C4-2B (cell line): ENCODE measurements around the gene GPR3.

Experiments
- H3K27ac ChIP-seq: fragments of 450-650 bp; 2 replicates; pipeline ENCODE4 v1.5.1; 2017
- CTCF ChIP-seq: fragments of 450-650 bp; conservative IDR thresholded peaks from 2 replicates; pipeline ENCODE4 v1.5.1; 2017; ENCODE audit warnings: mild to moderate bottlenecking
- ZFX ChIP-seq: fragments of 450-650 bp; IDR thresholded peaks from 2 replicates; pipeline ENCODE4 v1.6.1; 2017

Gene GPR3

GRCh38 chr1:27374362-27375086 lies 17.9 kb upstream of the GPR3 start, which contains the start of gene FCN3:
Gene FCN3 (minus strand): TSS chr1:27374824. CDS start chr1:27374818, 6 bp downstream.
- TF ChIP-seq ZFX, result no peak
- TF ChIP-seq CTCF, result no peak
- no peak within 1 kb of the TSS for H3K27ac ChIP-seq

GRCh38 chr1:27377760-27378495 lies 14.5 kb upstream of the GPR3 start:
- H3K27ac ChIP-seq, result no peak overlapping the region
- TF ChIP-seq CTCF (no peak), ZFX (no peak)

- H3K27ac ChIP-seq, result no peak overlapping the region
- no peak for TF ChIP-seq ZFX
- TF ChIP-seq CTCF, result no peak
Observed at GRCh38 chr1:27379564-27380122, 12.8 kb upstream of the GPR3 start.

GRCh38 chr1:27380224-27380623 lies 12.2 kb upstream of the GPR3 start:
- no peak overlapping the region for H3K27ac ChIP-seq
- TF ChIP-seq ZFX (no peak), CTCF (no peak)

- TF ChIP-seq CTCF (no peak), ZFX (no peak)
- H3K27ac ChIP-seq, result no peak overlapping the region
Observed at GRCh38 chr1:27380766-27381733, 11.4 kb upstream of the GPR3 start.

- TF ChIP-seq ZFX (no peak), CTCF (no peak)
- H3K27ac ChIP-seq, result no peak overlapping the region
Observed at GRCh38 chr1:27381969-27382762, 10.3 kb upstream of the GPR3 start.
